Upper lobe of right lung (tissue), 1 donor: Measurements from ENCODE around the gene CAMKMT. TPM values are rescaled to one million over a fixed set of nuclear protein-coding genes. Genes with fewer than 3 reads are reported as not detected.

ENCODE experiments used
- ATAC-seq: fragments of 200-7000 bp; cut with Tn5 transposase; one replicate; pipeline ENCODE4 v1.9.1; 2020; ENCODE audit warnings: mild to moderate bottlenecking, moderate library complexity
- DNase-seq: peaks from one replicate; pipeline ENCODE4 v3.0.0-alpha.2; 2020
- H3K27ac ChIP-seq: fragments of 200-600 bp; one replicate; pipeline ENCODE4 v1.8.0; 2022
- H3K27me3 ChIP-seq: fragments of 200-600 bp; one replicate; pipeline ENCODE4 v1.8.0; 2022; ENCODE audit warnings: mild to moderate bottlenecking
- H3K36me3 ChIP-seq: fragments of 200-600 bp; one replicate; pipeline ENCODE4 v1.8.0; 2022
- H3K4me1 ChIP-seq: fragments of 200-600 bp; one replicate; pipeline ENCODE4 v1.8.0; 2022
- H3K4me3 ChIP-seq: fragments of 200-600 bp; one replicate; pipeline ENCODE4 v1.8.0; 2022; ENCODE audit warnings: mild to moderate bottlenecking
- H3K9me3 ChIP-seq: fragments of 200-600 bp; one replicate; pipeline ENCODE4 v1.8.0; 2022
- CTCF ChIP-seq: fragments of 200-600 bp; IDR thresholded peaks from one replicate; pipeline ENCODE4 v1.8.0; 2022; ENCODE audit warnings: antibody characterized with exemption
- intact Hi-C: fragments of 100-400 bp; cut with DNase I; formaldehyde crosslinking; loops from one replicate; pipeline ENCODE4 v1.11.0; 2022
- total RNA-seq: library from RNA; stranded (reverse); fragmentation: NEBNext Ultra II Directional; extraction: Animal tissue kit (Norgen Biotek cat#: 25700); gene quantifications from one replicate; pipeline ENCODE4 v1.2.1, GENCODE V29; 2021
- donor health status: DM: no; HTN: yes; CAD: no; lungs with severe emphysema.

The CAMKMT gene
- total RNA-seq, 1 donor from 2014 or later, result 10.5 TPM

GRCh38 chr2:44817256-44817655, 455.5 kb downstream of the CAMKMT start:
- Histone ChIP-seq H3K4me1 (no peaks in the 10 kb centered on the region), H3K27me3 (peaks cover 9% of the 10 kb centered on the region), H3K27ac (no peak overlapping the region), H3K4me3 (no peak overlapping the region), H3K9me3 (no peaks in the 10 kb centered on the region), H3K36me3 (no peaks in the 10 kb centered on the region)
- intact Hi-C loops, result no loop called here
- no peak for TF ChIP-seq CTCF
- no peak for ATAC-seq
- no peak for DNase-seq

- Histone ChIP-seq H3K27ac (no peak overlapping the region), H3K4me3 (no peak overlapping the region), H3K9me3 (no peaks in the 10 kb centered on the region), H3K27me3 (peaks cover 9% of the 10 kb centered on the region), H3K4me1 (no peaks in the 10 kb centered on the region), H3K36me3 (no peaks in the 10 kb centered on the region)
- TF ChIP-seq CTCF, result no peak
- no peak for DNase-seq
- ATAC-seq, result no peak
- intact Hi-C loops, result no loop called here
These were observed 456.1 kb downstream of the CAMKMT start for GRCh38 chr2:44817673-44818335.

- Histone ChIP-seq H3K27ac (no peak overlapping the region), H3K4me1 (no peaks in the 10 kb centered on the region), H3K9me3 (no peaks in the 10 kb centered on the region), H3K4me3 (no peak overlapping the region), H3K36me3 (no peaks in the 10 kb centered on the region), H3K27me3 (peaks cover 5% of the 10 kb centered on the region)
- intact Hi-C loops, result no loop called here
- ATAC-seq, result no peak
- no peak for DNase-seq
- TF ChIP-seq CTCF, result no peak
These were observed 457.3 kb downstream of the CAMKMT start for GRCh38 chr2:44819061-44819460.

GRCh38 chr2:44821500-44821899, 459.8 kb downstream of the CAMKMT start:
- Histone ChIP-seq H3K9me3 (no peaks in the 10 kb centered on the region), H3K36me3 (no peaks in the 10 kb centered on the region), H3K27ac (no peak overlapping the region), H3K4me3 (no peak overlapping the region), H3K27me3 (peaks cover 5% of the 10 kb centered on the region), H3K4me1 (no peaks in the 10 kb centered on the region)
- intact Hi-C loops, result no loop called here
- DNase-seq (no peak), ATAC-seq (no peak)
- TF ChIP-seq CTCF, result no peak

GRCh38 chr2:44822174-44822573, 460.4 kb downstream of the CAMKMT start:
- Histone ChIP-seq H3K36me3 (no peaks in the 10 kb centered on the region), H3K27me3 (peaks cover 5% of the 10 kb centered on the region), H3K9me3 (no peaks in the 10 kb centered on the region), H3K27ac (no peak overlapping the region), H3K4me3 (no peak overlapping the region), H3K4me1 (no peaks in the 10 kb centered on the region)
- DNase-seq, result no peak
- no peak for ATAC-seq
- TF ChIP-seq CTCF, result no peak
- intact Hi-C loops, result no loop called here

Other genes starting within 250 kb of the CAMKMT start
- gene PPM1B, start 193.1 kb upstream of the CAMKMT start, total RNA-seq, result 45.8 TPM
- 0.17 TPM for gene SLC3A1, start 86.5 kb upstream of the CAMKMT start, total RNA-seq
- 43.4 TPM for gene PREPL, start 453 bp upstream of the CAMKMT start, total RNA-seq